NCI-H748 treated with DMSO at 0.1 percent for 48 hours (cell line): ENCODE data around the gene PLA2G10.
"Not testable (repeated sequence)": the region's sequence is repeated elsewhere in the genome, so short reads cannot be mapped to it uniquely, and the experiment has no call there.

Experiments
- DNase-seq: peaks from one replicate; lab custom pipeline; 2025; lab: John Stamatoyannopoulos, UW

PLA2G10 gene

DNA sequence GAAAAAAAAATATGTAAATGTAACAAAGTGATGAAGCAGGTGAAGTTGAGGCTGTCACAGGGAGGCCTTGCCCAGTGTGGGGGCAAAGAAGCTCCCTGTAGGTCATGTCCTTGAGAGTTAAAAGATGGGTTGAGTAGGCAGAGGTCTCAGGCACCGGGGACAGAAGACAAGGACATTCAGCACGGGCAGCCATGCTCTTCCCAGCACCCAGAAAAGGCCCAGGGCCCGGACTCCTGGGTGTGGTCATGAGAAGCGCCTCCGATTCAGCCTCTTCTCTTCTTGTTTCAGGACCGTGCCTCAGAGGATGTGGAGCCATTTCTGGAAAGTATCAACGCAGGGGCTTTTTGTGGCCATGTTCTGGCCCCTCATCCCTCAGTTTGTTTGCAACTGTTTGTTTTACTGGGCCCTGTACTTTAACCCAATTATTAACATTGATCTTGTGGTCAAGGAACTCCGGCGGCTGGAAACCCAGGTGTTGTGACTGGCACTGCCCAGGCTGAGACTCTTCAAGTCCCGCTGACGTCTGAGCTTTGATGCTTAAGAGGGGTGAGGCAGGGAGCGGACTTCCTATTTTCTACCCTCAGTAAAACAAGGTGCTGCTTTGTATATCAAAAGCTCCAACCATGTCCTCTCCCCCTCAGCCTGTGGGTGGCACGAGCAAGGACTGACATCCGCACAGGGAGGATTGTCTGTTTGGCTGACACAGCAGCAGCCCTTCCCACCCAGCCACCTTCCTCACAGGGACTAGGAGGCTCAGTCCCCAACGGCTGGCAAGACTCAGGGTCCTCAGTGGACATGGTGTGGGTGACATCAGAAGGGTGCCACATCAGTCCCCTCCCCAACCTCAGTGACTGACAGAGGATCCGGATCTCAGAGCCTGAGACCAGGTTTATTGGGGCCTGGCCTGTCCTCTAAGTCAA, 26.5 kb downstream of the PLA2G10 start:
- DNase-seq: no peak

DNA sequence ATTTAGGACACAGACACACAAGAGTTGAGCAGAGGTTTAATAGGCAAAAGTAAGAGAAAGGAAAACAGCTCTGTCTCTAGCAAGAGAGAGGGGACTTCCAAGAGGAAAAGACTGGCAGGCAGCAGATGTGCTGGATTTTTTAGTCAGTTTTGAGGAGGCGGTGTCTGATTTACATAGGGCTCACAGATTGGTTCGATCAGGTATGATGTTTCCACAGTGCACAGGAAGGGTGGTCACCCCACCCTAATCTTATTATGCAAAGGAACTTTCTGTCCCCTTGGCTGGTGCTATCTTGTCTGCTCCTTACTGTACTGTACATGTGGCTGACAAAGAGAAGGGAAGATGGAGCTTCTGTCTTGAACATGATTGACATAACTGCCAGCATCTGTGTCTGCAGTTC, 36.0 kb downstream of the PLA2G10 start:
- no peak for DNase-seq

DNA sequence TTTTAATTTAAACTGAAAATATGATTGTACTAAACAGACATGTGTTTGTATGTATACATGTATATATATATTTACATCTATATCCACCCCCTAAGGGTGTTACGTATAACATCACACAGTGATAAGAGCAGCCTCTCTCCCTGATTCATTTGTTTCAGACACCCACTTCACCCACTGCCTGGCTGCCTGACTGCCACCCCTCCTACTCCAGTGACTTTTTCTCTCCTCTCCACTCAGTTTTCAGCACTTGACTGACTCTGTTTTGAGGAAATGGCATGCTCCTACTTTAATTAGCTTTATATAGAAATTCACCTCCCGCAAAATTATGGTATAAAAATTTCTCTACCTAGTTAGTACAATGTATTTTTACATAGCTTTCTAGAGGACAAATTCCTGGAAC, 41.4 kb downstream of the PLA2G10 start:
- no peak for DNase-seq

DNA sequence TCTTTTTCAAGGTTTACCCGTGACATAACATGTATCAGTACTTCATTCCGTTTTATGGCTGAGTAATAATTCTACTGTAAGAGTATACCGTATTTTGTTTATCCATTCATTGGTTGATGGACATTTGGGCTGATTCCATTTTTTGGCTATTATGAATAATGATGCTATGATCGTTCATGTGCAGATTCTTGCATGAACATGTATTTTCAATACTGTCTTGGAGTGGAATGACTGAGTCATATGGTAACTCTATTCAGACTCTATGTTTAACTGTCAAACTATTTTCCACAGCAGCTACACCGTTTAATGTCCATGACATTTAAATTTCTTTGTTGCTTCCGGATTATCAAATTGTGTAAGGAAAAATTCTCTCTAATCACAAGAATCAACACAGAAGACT, 43.5 kb downstream of the PLA2G10 start:
- no peak for DNase-seq

DNA sequence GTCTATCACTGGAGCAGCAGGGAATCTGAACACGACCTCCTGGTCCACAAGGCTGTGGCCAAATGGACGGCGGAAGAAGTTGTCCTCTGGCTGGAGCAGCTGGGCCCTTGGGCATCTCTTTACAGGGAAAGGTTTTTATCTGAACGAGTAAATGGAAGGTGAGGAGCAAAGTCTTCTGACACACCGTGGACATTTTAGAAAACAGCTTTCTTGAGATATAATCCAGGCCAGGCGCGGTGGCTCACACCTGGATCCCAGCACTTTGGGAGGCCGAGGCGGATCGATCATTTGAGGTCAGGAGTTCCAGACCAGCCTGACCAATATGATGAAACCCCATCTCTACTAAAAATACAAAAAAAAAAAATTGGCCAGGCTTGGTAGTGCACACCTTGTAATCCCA, 44.3 kb downstream of the PLA2G10 start:
- DNase-seq: no peak

DNA sequence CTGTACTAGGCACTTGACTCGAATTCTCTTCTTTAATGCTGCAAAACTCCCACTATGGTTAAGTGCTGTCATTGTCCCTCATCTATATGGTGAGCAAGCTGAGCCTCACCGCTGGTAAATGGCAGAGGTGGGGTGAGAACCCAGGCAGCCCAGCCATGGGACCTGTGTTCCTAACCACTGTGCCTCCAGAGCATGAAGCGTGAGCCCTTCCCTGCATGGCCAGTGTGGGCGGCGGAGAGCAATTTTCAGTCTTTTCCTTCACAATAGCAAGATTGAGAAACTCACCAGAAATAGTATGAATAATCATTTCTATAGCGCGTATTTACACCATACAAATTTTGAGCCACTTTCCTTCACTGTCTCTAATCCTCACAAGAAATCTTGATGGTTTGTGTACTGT, 52.2 kb downstream of the PLA2G10 start:
- DNase-seq: no peak

DNA sequence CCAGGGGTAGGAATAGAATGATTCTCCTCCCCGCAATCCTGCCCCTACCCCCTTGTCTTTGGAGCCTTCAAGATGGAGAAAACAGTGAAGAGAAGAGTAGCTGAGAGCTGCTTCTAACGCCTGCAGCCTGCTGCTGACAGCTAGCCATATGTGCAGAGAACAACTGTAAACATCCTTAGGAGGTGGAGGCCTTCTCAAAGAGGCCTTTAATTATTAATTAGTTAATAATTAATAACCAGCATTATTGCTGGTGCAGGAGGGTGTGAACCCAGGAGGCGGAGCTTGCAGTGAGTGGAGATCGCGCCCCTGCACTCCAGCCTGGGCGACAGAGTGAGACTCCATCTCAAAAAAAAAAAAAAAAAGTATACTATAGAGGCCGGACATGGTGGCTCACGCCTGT, 52.9 kb downstream of the PLA2G10 start:
- DNase-seq: no peak

DNA sequence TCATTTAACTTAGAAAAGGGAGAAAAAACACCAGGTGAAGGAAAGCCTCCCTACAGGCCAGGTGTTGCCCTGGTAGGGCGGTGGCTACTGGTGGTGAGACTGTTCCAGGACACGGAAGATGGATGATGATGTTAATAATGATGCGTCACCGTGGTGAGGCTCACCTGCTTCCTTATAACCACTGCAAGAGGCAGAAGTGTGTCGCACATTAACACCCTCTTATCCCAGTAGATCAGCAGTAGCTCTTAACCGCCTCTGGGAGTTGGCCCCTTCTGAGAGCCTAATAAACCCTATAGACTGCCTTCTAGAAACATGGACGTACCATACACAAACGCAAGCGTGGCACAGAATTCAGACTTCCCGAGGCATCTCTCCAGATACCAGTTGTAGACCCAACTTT, 53.6 kb downstream of the PLA2G10 start:
- DNase-seq: no peak

DNA sequence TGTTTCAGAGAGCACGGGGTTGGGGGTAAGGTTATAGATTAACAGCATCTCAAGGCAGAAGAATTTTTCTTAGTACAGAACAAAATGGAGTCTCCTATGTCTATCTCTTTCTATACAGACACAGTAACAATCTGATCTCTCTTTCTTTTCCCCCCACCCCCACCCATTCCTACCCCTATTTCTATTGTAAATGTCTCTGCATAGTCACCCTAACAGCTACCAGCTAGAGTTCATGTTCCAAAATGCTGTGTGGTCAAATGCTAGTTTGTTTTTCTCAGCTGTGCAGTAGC, 57.2 kb downstream of the PLA2G10 start:
- not testable (repeated sequence) for DNase-seq

DNA sequence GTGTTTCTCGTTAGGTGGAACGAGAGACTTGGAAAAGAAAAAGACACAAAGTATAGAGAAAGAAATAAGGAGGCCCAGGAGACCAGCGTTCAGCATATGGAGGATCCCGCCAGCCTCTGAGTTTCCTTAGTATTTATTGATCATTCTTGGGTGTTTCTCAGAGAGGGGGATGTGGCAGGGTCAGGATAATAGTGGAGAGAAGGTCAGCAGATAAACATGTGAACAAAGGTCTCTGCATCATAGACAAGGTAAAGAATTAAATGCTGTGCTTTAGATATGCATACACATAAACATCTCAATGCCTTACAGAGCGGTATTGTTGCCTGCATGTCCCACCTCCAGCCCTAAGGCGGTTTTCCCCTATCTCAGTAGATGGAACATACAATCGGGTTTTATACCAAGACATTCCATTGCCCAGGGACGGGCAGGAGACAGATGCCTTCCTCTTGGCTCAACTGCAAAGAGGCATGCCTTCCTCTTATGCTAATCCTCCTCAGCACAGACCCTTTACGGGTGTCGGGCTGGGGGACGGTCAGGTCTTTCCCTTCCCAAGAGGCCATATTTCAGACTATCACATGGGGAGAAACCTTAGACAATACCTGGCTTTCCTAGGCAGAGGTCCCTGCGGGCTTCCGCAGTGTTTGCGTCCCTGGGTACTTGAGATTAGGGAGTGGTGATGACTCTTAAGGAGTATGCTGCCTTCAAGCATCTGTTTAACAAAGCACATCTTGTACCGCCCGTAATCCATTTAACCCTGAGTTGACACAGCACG, 57.7 kb downstream of the PLA2G10 start:
- DNase-seq: not testable (repeated sequence)

DNA sequence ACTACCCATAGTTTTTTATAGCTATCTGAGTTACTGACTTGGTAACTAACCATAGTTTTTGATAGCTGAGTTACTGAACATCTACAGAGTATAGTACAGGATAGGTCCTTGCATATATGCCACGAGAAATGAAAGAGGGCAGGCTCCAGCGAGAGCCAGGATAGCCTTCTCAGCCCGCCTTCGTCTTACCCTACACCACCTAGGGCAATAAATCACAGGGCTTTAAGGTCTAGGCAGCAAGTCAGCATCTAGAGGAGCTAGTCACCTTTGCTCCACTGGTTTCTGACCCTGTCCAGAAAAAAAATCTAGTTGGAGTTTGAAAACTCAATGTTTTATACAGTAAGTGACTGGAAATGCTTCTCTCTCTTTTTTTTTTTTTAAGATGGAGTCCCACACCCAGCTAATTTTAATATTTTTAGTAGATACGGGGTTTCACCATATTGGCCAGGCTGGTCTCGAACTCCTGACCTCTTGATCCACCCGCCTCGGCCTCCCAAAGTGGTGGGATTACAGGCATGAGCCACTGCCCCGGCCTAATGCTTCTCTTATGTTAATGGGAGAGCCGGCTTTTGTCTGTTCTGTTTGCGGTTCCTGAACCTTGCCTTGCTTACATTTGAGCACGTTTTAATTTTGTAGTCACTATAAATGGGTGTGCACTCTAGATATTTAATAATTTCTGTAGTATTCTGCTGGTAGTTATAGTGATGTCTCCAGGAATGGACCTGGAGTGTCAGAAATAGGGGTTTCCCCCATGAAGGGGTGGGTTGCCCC, 58.5 kb downstream of the PLA2G10 start:
- no peak for DNase-seq

DNA sequence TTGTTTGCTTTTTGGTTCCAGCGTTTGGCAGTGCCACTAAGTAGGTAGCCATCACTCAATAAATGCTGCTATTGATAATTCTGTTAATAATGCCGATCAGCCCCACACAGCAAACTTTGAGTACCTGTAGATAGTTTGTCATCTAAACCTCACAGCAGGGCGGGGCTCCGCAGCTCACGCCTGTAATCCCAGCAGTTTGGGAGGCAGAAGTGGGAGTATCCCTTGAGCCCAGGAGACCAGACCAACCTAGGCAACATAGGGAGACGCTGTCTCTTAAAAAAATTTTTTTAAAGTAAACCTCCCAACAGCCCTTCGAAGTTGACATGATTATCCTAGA, 59.8 kb downstream of the PLA2G10 start:
- no peak for DNase-seq

DNA sequence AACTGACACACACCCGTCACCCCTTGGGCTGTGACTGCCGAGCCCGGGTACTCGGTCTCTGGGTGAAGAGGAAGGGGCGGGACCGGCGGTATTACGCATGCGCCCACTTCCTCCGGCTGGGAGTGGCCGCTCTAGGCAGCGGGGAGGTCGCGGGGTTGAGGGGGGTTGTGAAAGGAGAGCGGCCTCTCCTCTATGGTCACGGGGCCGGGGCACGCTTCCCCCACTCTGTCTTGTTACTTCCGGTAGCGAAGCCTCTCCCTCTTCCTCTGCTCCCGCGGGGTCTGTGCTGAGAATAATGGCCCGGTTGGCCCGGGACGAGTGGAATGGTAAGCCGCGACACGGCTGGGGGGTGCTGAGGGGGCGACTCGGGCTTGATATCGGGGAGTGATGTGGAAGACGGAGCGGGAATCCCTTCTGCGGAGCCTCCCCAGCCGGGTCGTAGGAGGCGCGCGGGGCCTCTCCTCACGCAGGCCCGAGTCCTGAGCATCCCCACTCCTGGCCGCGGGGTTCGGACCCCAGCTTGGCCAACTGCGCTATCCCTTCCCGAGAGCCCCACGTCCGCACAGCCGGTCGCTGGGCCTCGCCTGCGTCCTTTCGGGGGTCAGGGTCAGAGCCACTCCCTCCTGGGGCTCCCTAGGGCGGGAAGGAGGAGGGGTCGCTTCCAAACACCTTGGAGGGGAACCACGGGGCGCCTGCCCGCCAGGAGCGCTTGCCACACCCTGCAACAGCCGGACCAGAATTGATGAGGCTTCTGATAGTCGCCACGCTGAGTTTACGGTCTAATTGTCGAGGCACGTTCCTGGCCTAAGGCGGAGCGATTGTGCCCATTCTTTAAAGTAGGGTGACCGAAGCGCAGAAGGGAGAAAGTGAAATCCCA, 61.2 kb downstream of the PLA2G10 start, which contains the start of gene BFAR:
Gene BFAR (plus strand): TSS at position 259 of the 877 bp plus-strand sequence. CDS start 11,396 bp downstream, outside the sequence.
- DNase-seq: peak; percentile 81

DNA sequence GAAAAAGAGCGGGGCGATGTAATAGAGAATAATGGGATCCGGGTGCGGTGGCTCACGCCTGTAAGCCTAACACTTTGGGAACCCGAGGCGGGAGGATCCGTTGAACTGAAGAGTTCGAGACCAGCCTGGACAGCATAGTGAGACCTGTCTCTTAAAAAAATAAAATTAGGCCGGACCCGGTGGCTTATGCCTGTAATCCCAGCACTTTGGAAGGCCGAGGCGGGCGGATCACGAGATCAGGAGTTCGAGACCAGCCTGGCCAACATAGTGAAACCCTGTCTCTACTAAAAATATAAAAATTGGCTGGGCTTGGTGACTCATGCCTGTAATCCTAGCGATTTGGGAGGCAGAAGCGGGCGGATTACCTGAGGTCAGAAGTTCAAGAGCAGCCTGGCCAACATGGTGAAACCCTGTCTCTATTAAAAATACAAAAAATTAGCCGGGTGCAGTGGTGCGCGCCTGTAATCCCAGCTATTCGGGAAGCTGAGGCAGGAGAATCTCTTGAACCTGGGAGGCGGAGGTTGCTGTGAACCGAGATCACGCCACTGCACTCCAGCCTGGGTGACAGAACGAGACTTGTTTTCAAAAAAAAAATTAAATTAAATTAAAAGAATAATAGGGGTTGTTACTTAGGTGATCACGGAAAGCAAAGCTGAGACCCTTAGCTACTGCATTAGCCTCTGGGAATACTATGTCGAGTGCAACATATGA, 63.3 kb downstream of the PLA2G10 start:
- DNase-seq: not testable (repeated sequence)

DNA sequence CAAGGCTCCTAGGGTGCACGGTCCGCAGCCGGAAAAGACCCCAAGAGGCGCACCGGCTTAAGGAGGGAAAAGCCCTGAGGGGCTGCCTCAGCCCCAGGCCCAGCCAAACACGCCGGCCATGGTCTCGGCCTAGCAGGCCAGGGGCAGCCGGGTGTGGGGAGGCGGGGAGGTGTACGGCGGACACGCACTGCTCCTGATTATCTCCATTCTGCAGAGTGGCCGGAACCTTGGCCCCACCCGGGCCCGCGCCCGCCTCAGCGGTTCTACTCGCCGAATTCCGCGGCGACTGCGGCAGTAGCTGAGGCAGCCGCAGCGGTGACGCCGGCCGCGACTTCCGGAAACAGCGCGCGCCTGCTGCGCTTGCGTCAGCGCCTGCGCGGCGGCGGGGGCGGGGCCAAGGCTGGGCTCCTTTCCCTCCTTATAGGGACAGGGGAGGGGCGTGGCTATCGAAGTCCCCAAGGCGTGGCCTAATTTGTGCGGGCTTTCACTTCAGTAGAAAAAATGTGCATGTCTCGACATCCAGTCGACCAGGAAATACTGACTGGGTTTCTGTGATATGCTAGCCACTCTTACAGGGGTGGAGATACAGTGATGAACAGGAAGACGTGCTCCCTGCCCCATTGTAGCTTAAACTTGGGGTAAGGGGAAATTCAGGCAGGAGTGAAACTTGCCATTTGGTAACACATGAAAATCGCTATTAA, 64.0 kb downstream of the PLA2G10 start, which contains the start of gene PARN:
Gene PARN (minus strand): TSS at position 342 of the 701 bp plus-strand sequence. CDS start 135 bp downstream, at position 207.
- peak; percentile 78 for DNase-seq

DNA sequence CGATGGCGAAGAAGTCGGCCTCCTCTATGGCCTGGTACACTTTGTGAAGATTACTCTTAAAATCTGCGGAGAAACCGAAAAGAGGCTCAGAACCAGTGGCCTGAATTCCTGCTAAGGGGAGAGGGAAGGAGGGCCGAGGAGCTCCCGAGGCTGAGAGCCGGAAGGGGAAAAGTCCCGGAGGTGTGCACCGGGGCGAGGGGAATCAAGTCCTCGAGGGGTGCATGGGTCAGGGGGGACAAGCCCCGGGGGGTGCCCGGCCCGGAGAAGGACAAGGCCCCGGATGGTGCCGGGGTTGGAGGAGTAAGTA, 64.5 kb downstream of the PLA2G10 start:
- DNase-seq: no peak

DNA sequence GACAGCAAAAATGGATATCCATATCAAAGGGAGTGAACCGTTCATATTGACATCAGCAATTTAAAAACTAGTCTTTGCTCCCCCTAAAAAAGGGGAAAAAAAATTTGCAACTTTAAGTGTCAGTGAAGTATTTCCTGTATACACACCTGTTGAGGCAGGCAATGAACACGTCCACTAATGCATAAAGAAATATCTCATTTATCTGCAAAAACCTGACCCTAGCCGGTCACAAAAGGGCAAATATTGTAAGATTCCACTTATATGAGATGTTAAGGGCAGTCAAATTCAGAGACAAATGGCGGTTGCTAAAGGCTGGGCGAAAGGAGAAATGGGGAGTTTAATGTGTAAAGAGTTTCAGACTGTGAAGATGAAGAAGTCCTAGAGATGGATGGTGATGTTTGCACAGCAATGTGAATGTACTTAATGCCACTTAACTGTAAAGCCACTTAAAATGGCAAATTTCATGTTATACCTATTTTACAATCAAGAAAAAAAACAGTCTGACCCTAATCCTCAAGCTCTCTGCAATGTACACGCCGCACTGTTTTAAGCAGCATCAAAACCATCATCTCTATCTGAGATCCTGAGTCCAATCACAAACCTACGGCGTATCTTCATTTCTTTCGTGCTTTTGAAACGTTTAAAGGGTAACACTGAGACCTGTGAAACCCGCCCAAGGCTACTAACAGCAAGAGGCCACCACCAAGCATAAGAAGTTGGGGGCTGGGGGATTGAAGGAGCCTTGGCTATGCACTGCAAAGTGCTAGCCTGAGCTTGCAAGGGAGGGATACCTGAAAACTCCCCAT, 65.1 kb downstream of the PLA2G10 start:
- no peak for DNase-seq

DNA sequence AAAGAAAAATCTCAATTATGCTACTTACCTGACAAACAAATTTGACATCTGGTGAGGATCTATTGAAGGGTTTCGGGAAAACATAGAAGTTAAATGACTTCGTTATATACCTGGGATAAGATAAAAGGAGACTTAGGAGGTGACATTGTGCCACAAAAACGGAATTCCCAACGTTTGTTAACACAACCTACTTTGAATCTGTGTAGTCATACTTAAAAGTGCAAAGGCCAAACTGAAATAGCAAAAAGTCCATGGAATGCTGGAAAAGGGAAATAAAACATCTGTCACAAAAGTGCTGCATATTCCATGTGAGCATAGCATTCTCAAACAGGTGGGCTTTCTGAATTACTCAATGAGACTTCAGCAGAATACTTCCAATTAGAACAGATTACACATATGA, 67.0 kb downstream of the PLA2G10 start:
- DNase-seq: no peak
